ENCODE measurements around the gene RABGAP1L. TPM values are rescaled to one million over a fixed set of nuclear protein-coding genes. Genes with fewer than 3 reads are reported as not detected.
"Not testable (repeated sequence)": the region's sequence is repeated elsewhere in the genome, so short reads cannot be mapped to it uniquely, and the experiment has no call there.

Gene RABGAP1L
- total RNA-seq, 2 experiments from 2014 or later, result 76.8 to 80.5 TPM

- Mint-ChIP-seq H3K27ac (no peak overlapping the region), H3K27me3 (no peaks in the 10 kb centered on the region), H3K4me3 (no peak overlapping the region), H3K36me3 (ENCODE audit: low read depth) (no peaks in the 10 kb centered on the region), H3K4me1 (no peaks in the 10 kb centered on the region), H3K9me3 (peaks cover 11% of the 10 kb centered on the region)
- DNase-seq, result no peak
- ChIA-PET POLR2A (no interaction called here), CTCF (no interaction called here)
Observed at GRCh38 chr1:174519844-174520243, 360.5 kb downstream of the RABGAP1L start.

- H3K4me1 Mint-ChIP-seq, result peaks cover 9% of the 10 kb centered on the region
- H3K27ac Mint-ChIP-seq, result no peak overlapping the region
- ChIA-PET CTCF (no interaction called here), POLR2A (no interaction called here)
- H3K27me3 Mint-ChIP-seq, result no peaks in the 10 kb centered on the region
- H3K9me3 Mint-ChIP-seq, result peaks cover 37% of the 10 kb centered on the region
- no peak for DNase-seq
- no peak overlapping the region for H3K4me3 Mint-ChIP-seq
- H3K36me3 Mint-ChIP-seq (ENCODE audit: low read depth), result peaks cover 29% of the 10 kb centered on the region
Observed at GRCh38 chr1:174531751-174532150, 372.4 kb downstream of the RABGAP1L start.

- Mint-ChIP-seq H3K27me3 (no peaks in the 10 kb centered on the region), H3K27ac (no peak overlapping the region), H3K4me1 (no peaks in the 10 kb centered on the region), H3K4me3 (no peak overlapping the region), H3K9me3 (peaks cover 27% of the 10 kb centered on the region), H3K36me3 (ENCODE audit: low read depth) (peaks cover 15% of the 10 kb centered on the region)
- no peak for DNase-seq
- POLR2A ChIA-PET, result no interaction called here
- CTCF ChIA-PET, result no interaction called here
Observed at GRCh38 chr1:174534789-174535188, 375.5 kb downstream of the RABGAP1L start.

GRCh38 chr1:174535207-174535606 lies 375.9 kb downstream of the RABGAP1L start:
- Mint-ChIP-seq H3K4me1 (no peaks in the 10 kb centered on the region), H3K9me3 (peaks cover 28% of the 10 kb centered on the region), H3K36me3 (ENCODE audit: low read depth) (peaks cover 15% of the 10 kb centered on the region), H3K27me3 (no peaks in the 10 kb centered on the region), H3K27ac (no peak overlapping the region), H3K4me3 (no peak overlapping the region)
- ChIA-PET POLR2A (no interaction called here), CTCF (no interaction called here)
- DNase-seq, result no peak

- H3K27ac Mint-ChIP-seq, H3K27me3 Mint-ChIP-seq, POLR2A ChIA-PET, H3K4me3 Mint-ChIP-seq, H3K4me1 Mint-ChIP-seq, CTCF ChIA-PET, DNase-seq: not testable (repeated sequence)
- Mint-ChIP-seq H3K36me3 (ENCODE audit: low read depth) (peaks cover 18% of the 10 kb centered on the region), H3K9me3 (peaks cover 16% of the 10 kb centered on the region)
Observed at GRCh38 chr1:174543421-174543820, 384.1 kb downstream of the RABGAP1L start.

- Mint-ChIP-seq H3K4me3 (no peak overlapping the region), H3K27ac (no peak overlapping the region), H3K4me1 (no peaks in the 10 kb centered on the region), H3K27me3 (no peaks in the 10 kb centered on the region), H3K9me3 (no peaks in the 10 kb centered on the region), H3K36me3 (ENCODE audit: low read depth) (no peaks in the 10 kb centered on the region)
- POLR2A ChIA-PET, result no interaction called here
- DNase-seq, result no peak
- CTCF ChIA-PET, result no interaction called here
Observed at GRCh38 chr1:174550296-174550695, 391.0 kb downstream of the RABGAP1L start.

- Mint-ChIP-seq H3K27me3 (no peaks in the 10 kb centered on the region), H3K36me3 (ENCODE audit: low read depth) (peaks cover 4% of the 10 kb centered on the region), H3K4me3 (no peak overlapping the region), H3K9me3 (peaks cover 2% of the 10 kb centered on the region), H3K27ac (no peak overlapping the region), H3K4me1 (no peaks in the 10 kb centered on the region)
- CTCF ChIA-PET, result no interaction called here
- POLR2A ChIA-PET, result no interaction called here
- no peak for DNase-seq
Observed at GRCh38 chr1:174556392-174556791, 397.1 kb downstream of the RABGAP1L start.

GRCh38 chr1:174568551-174568950 lies 409.2 kb downstream of the RABGAP1L start:
- Mint-ChIP-seq H3K27ac (no peak overlapping the region), H3K9me3 (peaks cover 4% of the 10 kb centered on the region), H3K4me1 (no peaks in the 10 kb centered on the region), H3K4me3 (no peak overlapping the region), H3K27me3 (no peaks in the 10 kb centered on the region), H3K36me3 (ENCODE audit: low read depth) (no peaks in the 10 kb centered on the region)
- ChIA-PET POLR2A (no interaction called here), CTCF (no interaction called here)
- DNase-seq, result no peak

GRCh38 chr1:174569240-174569639 lies 409.9 kb downstream of the RABGAP1L start:
- Mint-ChIP-seq H3K4me1 (no peaks in the 10 kb centered on the region), H3K36me3 (ENCODE audit: low read depth) (no peaks in the 10 kb centered on the region), H3K27ac (no peak overlapping the region), H3K4me3 (no peak overlapping the region), H3K9me3 (peaks cover 4% of the 10 kb centered on the region), H3K27me3 (no peaks in the 10 kb centered on the region)
- POLR2A ChIA-PET, result no interaction called here
- DNase-seq, result no peak
- CTCF ChIA-PET, result interaction anchor here (0.6 kb wide), 1 partner anchor 440 kb away, joined by 3 read pairs; no protein-coding TSS in a partner anchor

- ChIA-PET POLR2A (no interaction called here), CTCF (no interaction called here)
- H3K9me3 Mint-ChIP-seq, result peaks cover 14% of the 10 kb centered on the region
- H3K36me3 Mint-ChIP-seq (ENCODE audit: low read depth), result peaks cover 15% of the 10 kb centered on the region
- H3K27ac Mint-ChIP-seq, result no peak overlapping the region
- no peaks in the 10 kb centered on the region for H3K27me3 Mint-ChIP-seq
- no peaks in the 10 kb centered on the region for H3K4me1 Mint-ChIP-seq
- DNase-seq, result no peak
- no peak overlapping the region for H3K4me3 Mint-ChIP-seq
Observed at GRCh38 chr1:174572771-174573170, 413.5 kb downstream of the RABGAP1L start.

GRCh38 chr1:174576120-174576519 lies 416.8 kb downstream of the RABGAP1L start:
- DNase-seq, H3K27ac Mint-ChIP-seq, H3K4me1 Mint-ChIP-seq, POLR2A ChIA-PET, CTCF ChIA-PET, H3K27me3 Mint-ChIP-seq, H3K4me3 Mint-ChIP-seq: not testable (repeated sequence)
- Mint-ChIP-seq H3K9me3 (peaks cover 19% of the 10 kb centered on the region), H3K36me3 (ENCODE audit: low read depth) (peaks cover 15% of the 10 kb centered on the region)

- no peak overlapping the region for H3K27ac Mint-ChIP-seq
- H3K27me3 Mint-ChIP-seq, result no peaks in the 10 kb centered on the region
- DNase-seq, result no peak
- no peaks in the 10 kb centered on the region for H3K4me1 Mint-ChIP-seq
- H3K36me3 Mint-ChIP-seq (ENCODE audit: low read depth), result peaks cover 15% of the 10 kb centered on the region
- H3K9me3 Mint-ChIP-seq, result peaks cover 17% of the 10 kb centered on the region
- ChIA-PET CTCF (no interaction called here), POLR2A (no interaction called here)
- no peak overlapping the region for H3K4me3 Mint-ChIP-seq
Observed at GRCh38 chr1:174577681-174578080, 418.4 kb downstream of the RABGAP1L start.

GRCh38 chr1:174580801-174581200 lies 421.5 kb downstream of the RABGAP1L start:
- Mint-ChIP-seq H3K36me3 (ENCODE audit: low read depth) (peaks cover 3% of the 10 kb centered on the region), H3K9me3 (peaks cover 15% of the 10 kb centered on the region), H3K27ac (no peak overlapping the region), H3K4me3 (no peak overlapping the region), H3K4me1 (no peaks in the 10 kb centered on the region), H3K27me3 (no peaks in the 10 kb centered on the region)
- ChIA-PET POLR2A (no interaction called here), CTCF (no interaction called here)
- DNase-seq, result no peak

- ChIA-PET POLR2A (no interaction called here), CTCF (no interaction called here)
- Mint-ChIP-seq H3K27me3 (no peaks in the 10 kb centered on the region), H3K4me1 (no peaks in the 10 kb centered on the region), H3K4me3 (no peak overlapping the region), H3K27ac (no peak overlapping the region), H3K36me3 (ENCODE audit: low read depth) (no peaks in the 10 kb centered on the region), H3K9me3 (peaks cover 8% of the 10 kb centered on the region)
- no peak for DNase-seq
Observed at GRCh38 chr1:174583316-174583715, 424.0 kb downstream of the RABGAP1L start.

- Mint-ChIP-seq H3K4me1 (no peaks in the 10 kb centered on the region), H3K27me3 (no peaks in the 10 kb centered on the region), H3K9me3 (peaks cover 13% of the 10 kb centered on the region), H3K27ac (no peak overlapping the region), H3K36me3 (ENCODE audit: low read depth) (peaks cover 4% of the 10 kb centered on the region), H3K4me3 (no peak overlapping the region)
- ChIA-PET POLR2A (no interaction called here), CTCF (no interaction called here)
- DNase-seq, result no peak
Observed at GRCh38 chr1:174584071-174584470, 424.8 kb downstream of the RABGAP1L start.
